Common myeloid progenitor, CD34-positive (primary cell): ENCODE data around the gene HCAR3. TPM values are rescaled to one million over a fixed set of nuclear protein-coding genes. Genes with fewer than 3 reads are reported as not detected.
"Not testable (repeated sequence)": the region's sequence is repeated elsewhere in the genome, so short reads cannot be mapped to it uniquely, and the experiment has no call there.

Source experiments
- CTCF ChIA-PET: fragments of 350-600 bp; sonication (Branson Sonifier 250); formaldehyde crosslinking; loops from one replicate; lab custom pipeline; 2021; ENCODE audit warnings: antibody characterized with exemption; lab: Charles Lee
- POLR2A ChIA-PET: fragments of 350-600 bp; sonication (Branson Sonifier 250); formaldehyde crosslinking; loops from one replicate; lab custom pipeline; 2021; ENCODE audit warnings: antibody characterized with exemption; lab: Charles Lee
- DNase-seq, 3 donors: peaks; one replicate each; pipeline versions ENCODE4 v3.0.0 to v3.0.0-alpha.2; 2013
- H3K27ac ChIP-seq, 2 experiments: 1 replicate in 1 of 2; 2 replicates in 1 of 2; pipeline ENCODE4 v1.7.0; 2013; ENCODE audit warnings: inconsistent platforms in 2 of 2, low read length in 2 of 2, mild to moderate bottlenecking in 2 of 2, low read depth in 1 of 2, moderate library complexity in 1 of 2; ENCODE audit not compliant: severe bottlenecking in 2 of 2, insufficient read depth in 1 of 2, poor library complexity in 1 of 2
- H3K27me3 ChIP-seq, 5 experiments: replicated peaks in 2 of 5; 1 replicate in 3 of 5; 2 replicates in 2 of 5; pipeline versions ENCODE4 v1.6.1 to v1.7.0; 2013; ENCODE audit warnings: low read length in 4 of 5, mild to moderate bottlenecking in 2 of 5, moderate library complexity in 2 of 5, inconsistent platforms in 1 of 5; ENCODE audit not compliant: insufficient read depth in 5 of 5, control insufficient read depth in 4 of 5
- H3K36me3 ChIP-seq, 4 experiments: 1 replicate in 2 of 4; 2 replicates in 2 of 4; pipeline versions ENCODE4 v1.6.1 to v1.7.0; 2013; ENCODE audit warnings: low read length in 3 of 4, control low read depth in 1 of 4, mild to moderate bottlenecking in 1 of 4; ENCODE audit not compliant: control insufficient read depth in 4 of 4, insufficient read depth in 4 of 4
- H3K4me1 ChIP-seq, 4 experiments: 1 replicate in 3 of 4; 2 replicates in 1 of 4; pipeline versions ENCODE4 v1.6.1 to v1.7.1; 2013; ENCODE audit warnings: low read length in 3 of 4, mild to moderate bottlenecking in 3 of 4, control low read depth in 1 of 4, inconsistent platforms in 1 of 4, moderate library complexity in 1 of 4; ENCODE audit not compliant: control insufficient read depth in 4 of 4, insufficient read depth in 4 of 4; ENCODE audit errors: control extremely low read depth in 1 of 4
- H3K4me3 ChIP-seq, 7 experiments: 1 replicate in 4 of 7; 2 replicates in 3 of 7; pipeline versions ENCODE4 v1.5.1 to v1.7.0; 2013; ENCODE audit warnings: mild to moderate bottlenecking in 7 of 7, low read length in 6 of 7, moderate library complexity in 6 of 7, inconsistent platforms in 2 of 7, low read depth in 2 of 7, control low read depth in 1 of 7; ENCODE audit not compliant: insufficient read depth in 4 of 7, control insufficient read depth in 1 of 7; ENCODE audit errors: extremely low read depth in 1 of 7
- H3K9me3 ChIP-seq, 5 experiments: 1 replicate in 4 of 5; 2 replicates in 1 of 5; pipeline versions ENCODE4 v1.6.1 to v1.7.1; 2013; ENCODE audit warnings: low read length in 4 of 5, mild to moderate bottlenecking in 2 of 5, inconsistent platforms in 1 of 5, low read depth in 1 of 5, moderate library complexity in 1 of 5; ENCODE audit not compliant: control insufficient read depth in 4 of 5, insufficient read depth in 2 of 5; ENCODE audit errors: control extremely low read depth in 1 of 5
- WGBS: methylation state at CpG from one replicate; pipeline ENCODE4 v1.1.5; 2013; ENCODE audit not compliant: insufficient coverage; 5-methylcytosine and 5-hydroxymethylcytosine counted together
- polyA plus RNA-seq: library from polyadenylated mRNA; unstranded; fragments of 120-200 nt; gene quantifications from one replicate; pipeline ENCODE4 v1.2.1, GENCODE V29; 2013

Gene HCAR3
- polyA plus RNA-seq: 0.58 TPM

DNA sequence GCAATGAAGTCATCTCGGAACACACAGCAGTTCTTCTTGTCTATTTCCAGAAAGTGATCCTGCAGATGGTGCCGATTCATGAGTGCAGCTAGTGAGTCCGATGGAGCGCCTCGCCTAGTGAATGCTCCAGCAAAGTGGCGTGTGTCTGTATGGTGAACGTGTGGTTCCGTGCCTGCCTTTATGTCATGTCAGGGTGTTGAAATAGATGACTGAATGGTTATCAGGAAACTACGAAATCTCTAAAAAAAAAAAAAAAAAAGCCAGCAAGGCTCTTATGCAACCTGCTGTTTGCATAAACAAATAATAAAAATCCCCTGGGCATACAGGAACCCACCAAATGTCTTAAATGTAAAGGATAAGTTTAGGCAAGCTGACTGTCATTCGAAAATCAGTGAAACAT, at the start of gene HCAR3:
Gene HCAR3 (minus strand): TSS at position 154 of the 400 bp plus-strand sequence. CDS start 74 bp downstream, at position 80.
- H3K4me3 ChIP-seq, H3K9me3 ChIP-seq, H3K36me3 ChIP-seq, H3K27ac ChIP-seq, POLR2A ChIA-PET, CTCF ChIA-PET, H3K27me3 ChIP-seq, H3K4me1 ChIP-seq: not testable (repeated sequence)
- 100% methylated on average over 2 of the region's 10 CpGs for WGBS
- peak in 1 of 3 donors; percentile 32 for DNase-seq

DNA sequence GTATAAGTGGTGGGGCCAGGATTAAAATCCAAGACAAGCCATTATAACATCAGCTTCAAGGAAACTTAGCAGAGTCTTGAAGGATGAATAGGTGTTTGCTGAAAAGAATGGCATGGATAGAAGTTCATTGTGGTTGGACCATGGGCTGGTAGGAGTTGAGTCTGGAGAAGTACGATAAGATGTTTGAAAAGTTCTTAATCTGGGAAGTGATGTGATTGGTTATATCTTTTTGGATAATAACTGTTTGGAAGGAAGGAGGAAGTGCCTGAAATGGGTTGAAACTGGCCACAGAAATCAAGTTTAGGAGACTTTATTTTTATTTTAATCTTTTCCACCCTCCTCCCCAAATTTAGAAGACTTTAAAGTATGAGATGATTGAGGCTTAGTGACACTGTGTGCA, 41.0 kb upstream of the HCAR3 start:
- no peak for DNase-seq
- WGBS: 60% methylated on average over 1 of the region's 1 CpG
- Histone ChIP-seq H3K27ac (peak overlapping the region in 1 of 2 experiments; percentile 47), H3K4me1 (peaks cover 7 to 19% (median 13%) of the 10 kb centered on the region in 4 experiments), H3K27me3 (no peaks in the 10 kb centered on the region), H3K4me3 (no peak overlapping the region), H3K9me3 (no peaks in the 10 kb centered on the region), H3K36me3 (peaks cover 16 to 74% (median 44%) of the 10 kb centered on the region in 4 experiments)
- ChIA-PET CTCF (interaction anchor here (1.3 kb wide), 2 partner anchors 120 to 189 kb away, joined by 3 read pairs; no protein-coding TSS in a partner anchor), POLR2A (interaction anchor here (1.3 kb wide), 1 partner anchor 16 kb away, joined by 4 read pairs; the partner anchor contains the start of gene CCDC62)

DNA sequence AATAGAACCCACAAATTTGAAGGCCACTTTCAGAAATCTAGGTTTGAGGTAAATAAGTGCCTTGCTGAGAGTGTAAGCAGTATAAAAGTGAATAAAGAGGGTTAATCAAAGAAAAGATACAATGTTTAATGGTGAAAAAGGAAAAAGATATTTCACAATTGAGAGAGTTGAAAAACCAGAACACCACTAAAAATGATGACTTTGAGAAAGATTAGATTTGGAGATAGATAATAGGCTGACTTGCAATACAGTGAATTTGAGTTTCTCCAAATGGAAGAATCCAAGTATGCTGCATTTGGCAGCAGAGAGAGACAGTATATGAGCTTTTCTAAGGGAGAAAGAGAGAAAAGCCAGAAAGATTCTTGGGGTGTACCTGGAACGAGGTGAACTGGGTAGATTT, 38.2 kb upstream of the HCAR3 start:
- no peaks in the 10 kb centered on the region for H3K9me3 ChIP-seq
- H3K36me3 ChIP-seq: peaks cover 10 to 52% (median 31%) of the 10 kb centered on the region in 4 experiments
- H3K4me3 ChIP-seq: no peak overlapping the region
- CTCF ChIA-PET: interaction anchor here (0.6 to 4.1 kb wide), 2 partner anchors 33 to 116 kb away, joined by 4 to 42 read pairs; no protein-coding TSS in a partner anchor
- WGBS: 100% methylated on average over 1 of the region's 1 CpG
- POLR2A ChIA-PET: no interaction called here
- no peaks in the 10 kb centered on the region for H3K27me3 ChIP-seq
- H3K27ac ChIP-seq: peak overlapping the region in 1 of 2 experiments; percentile 97
- DNase-seq: no peak
- H3K4me1 ChIP-seq: peaks cover 10 to 35% (median 27%) of the 10 kb centered on the region in 4 experiments

DNA sequence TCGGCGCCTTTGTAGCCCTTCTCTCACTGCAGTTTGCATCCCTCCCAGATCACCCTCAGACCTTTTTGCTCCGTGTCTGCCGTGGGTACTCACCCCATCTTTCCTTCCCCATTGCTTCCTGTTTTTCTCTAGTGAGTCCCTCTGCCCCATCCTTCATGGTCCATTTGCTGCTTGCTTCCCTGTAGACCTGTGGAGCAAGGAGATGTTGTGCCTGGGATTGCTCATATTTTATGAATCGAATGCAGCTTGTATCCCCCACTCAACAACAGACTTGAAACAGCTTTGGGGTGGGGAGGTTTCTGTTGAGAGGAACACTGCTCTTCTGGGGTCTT, 36.7 kb upstream of the HCAR3 start:
- peak in 2 of 3 donors; percentile 48 to 57 for DNase-seq
- Histone ChIP-seq H3K4me1 (peaks cover 10 to 37% (median 27%) of the 10 kb centered on the region in 4 experiments), H3K27me3 (no peaks in the 10 kb centered on the region), H3K9me3 (no peaks in the 10 kb centered on the region), H3K4me3 (peak overlapping the region; percentile 72 to 94 (median 87)), H3K27ac (peak overlapping the region; percentile 94 to 97), H3K36me3 (peaks cover 5 to 38% (median 25%) of the 10 kb centered on the region in 4 experiments)
- POLR2A ChIA-PET: interaction anchor here (0.6 kb wide), 1 partner anchor 103 kb away, joined by 3 read pairs; no protein-coding TSS in a partner anchor
- CTCF ChIA-PET: interaction anchor here (0.8 to 4.1 kb wide), 11 partner anchors 10 to 149 kb away, joined by 3 to 42 read pairs (median 4); no protein-coding TSS in a partner anchor
- WGBS: 0% methylated on average over 4 of the region's 5 CpGs

DNA sequence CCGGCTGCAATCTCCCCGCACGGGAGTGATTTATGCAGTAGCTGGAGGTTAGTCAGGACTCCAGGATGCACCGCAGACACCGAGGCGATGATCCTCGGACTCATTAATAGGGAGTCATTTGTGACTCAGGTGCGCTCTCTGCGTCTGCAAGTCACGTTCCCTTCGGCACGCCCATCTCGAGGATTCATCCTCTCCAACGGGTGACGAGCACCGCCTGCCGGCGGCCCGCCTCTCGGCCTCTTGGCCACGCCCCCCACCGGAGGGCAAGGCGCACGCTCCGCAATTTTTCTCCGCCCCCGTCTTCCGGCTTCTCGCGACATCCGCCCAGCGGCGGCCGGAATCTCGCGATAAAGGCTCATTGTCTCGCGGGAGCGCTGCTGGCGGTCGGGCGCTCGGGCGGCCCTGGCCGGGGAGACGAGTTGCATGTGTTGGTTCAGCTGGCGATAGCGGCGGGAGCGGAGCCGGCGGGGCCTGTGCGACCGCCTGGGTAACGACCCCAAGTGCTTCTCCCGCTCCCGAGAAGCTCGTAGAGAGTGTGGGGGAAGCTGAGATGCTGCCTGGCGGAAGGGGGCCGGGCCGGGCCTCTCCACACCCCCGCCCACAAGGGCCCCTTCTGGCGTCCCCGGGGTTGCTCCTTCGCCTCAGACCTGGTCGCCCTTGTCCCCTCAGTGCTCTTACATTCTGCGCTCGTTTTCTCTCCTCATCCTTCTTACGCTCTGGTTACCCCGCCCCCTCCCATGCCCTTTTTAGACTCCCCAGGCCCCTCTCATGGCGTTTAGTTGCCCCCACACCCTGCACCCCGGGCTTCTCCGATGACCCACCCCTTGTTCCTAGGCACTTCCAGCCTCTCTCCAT, 36.1 kb upstream of the HCAR3 start, which contains the start of gene DENR:
Gene DENR (plus strand): TSS at position 361 of the 855 bp plus-strand sequence. CDS start 878 bp downstream, outside the sequence.
- H3K4me3 ChIP-seq: peak within 1 kb of the TSS; percentile 72 to 94 (median 87)
- CTCF ChIA-PET: interaction anchor here (0.7 to 4.1 kb wide), 14 partner anchors 10 to 148 kb away, joined by 3 to 42 read pairs (median 4); partner anchors contain the start of gene HCAR1
- 0% methylated on average over 72 of the region's 73 CpGs for WGBS
- H3K27me3 ChIP-seq: no peaks in the 10 kb centered on the region
- peak within 1 kb of the TSS; percentile 94 to 97 for H3K27ac ChIP-seq
- peaks cover 10 to 37% (median 27%) of the 10 kb centered on the region in 4 experiments for H3K4me1 ChIP-seq
- POLR2A ChIA-PET: interaction anchor here (0.6 kb wide), 1 partner anchor 11 kb away, joined by 3 read pairs; no protein-coding TSS in a partner anchor
- DNase-seq: peak; percentile 95 to 98 (median 98)
- H3K36me3 ChIP-seq: peaks cover 4 to 34% (median 23%) of the 10 kb centered on the region in 4 experiments
- H3K9me3 ChIP-seq: no peaks in the 10 kb centered on the region

DNA sequence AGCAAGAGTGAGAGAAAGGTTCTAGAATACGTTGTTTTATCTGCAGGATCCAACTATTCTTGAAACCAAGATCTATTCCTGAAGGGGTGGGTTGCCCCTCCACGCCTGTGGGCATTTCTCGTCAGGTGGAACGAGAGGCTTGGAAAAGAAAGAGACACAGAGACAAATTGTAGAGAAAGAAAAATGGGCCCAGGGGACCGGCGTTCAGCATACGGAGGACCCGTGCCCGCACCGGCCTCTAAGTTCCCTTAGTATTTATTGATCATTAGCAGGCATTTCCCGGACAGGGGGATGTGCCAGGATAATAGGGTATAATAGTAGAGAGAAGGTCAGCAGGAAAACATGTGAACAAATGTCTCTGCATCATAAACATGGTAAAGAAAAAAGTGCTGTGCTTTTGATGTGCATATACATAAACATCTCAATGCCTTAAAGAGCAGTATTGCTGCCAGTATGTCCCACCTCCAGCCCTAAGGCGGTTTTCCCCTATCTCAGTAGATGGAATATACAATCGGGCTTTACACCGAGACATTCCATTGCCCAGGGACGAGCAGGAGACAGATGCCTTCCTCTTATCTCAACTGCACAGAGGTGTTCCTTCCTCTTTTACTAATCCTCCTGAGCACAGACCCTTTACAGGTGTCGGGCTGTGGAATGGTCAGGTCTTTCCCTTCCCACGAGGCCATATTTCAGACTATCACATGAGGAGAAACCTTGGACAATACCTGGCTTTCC, 34.3 kb upstream of the HCAR3 start:
- H3K27ac ChIP-seq, POLR2A ChIA-PET, H3K27me3 ChIP-seq, H3K9me3 ChIP-seq, CTCF ChIA-PET, H3K4me3 ChIP-seq: not testable (repeated sequence)
- H3K36me3 ChIP-seq: peaks cover 2 to 18% (median 11%) of the 10 kb centered on the region in 4 experiments
- H3K4me1 ChIP-seq: peaks cover 14 to 34% (median 27%) of the 10 kb centered on the region in 4 experiments
- peak in 1 of 3 donors; percentile 68 for DNase-seq
- 39% methylated on average over 6 of the region's 17 CpGs for WGBS
